DMS114 treated with DMSO at 0.1 percent for 48 hours (cell line): Measurements from ENCODE around the gene EPHA10.
"Not testable (repeated sequence)": the region's sequence is repeated elsewhere in the genome, so short reads cannot be mapped to it uniquely, and the experiment has no call there.

Experiments
- DNase-seq: peaks from one replicate; lab custom pipeline; 2025; ENCODE audit not compliant: unreplicated experiment; lab: John Stamatoyannopoulos, UW

Gene EPHA10

GRCh38 chr1:37771440-37771839, 6.5 kb upstream of the EPHA10 start:
- not testable (repeated sequence) for DNase-seq

GRCh38 chr1:37767488-37767887, 2.6 kb upstream of the EPHA10 start:
- no peak for DNase-seq

GRCh38 chr1:37765916-37766664, 1.2 kb upstream of the EPHA10 start:
- peak; percentile 18 for DNase-seq

GRCh38 chr1:37764414-37764825, 500 bp downstream of the EPHA10 start:
- no peak for DNase-seq

- DNase-seq, result no peak
These were observed 1.0 kb downstream of the EPHA10 start for GRCh38 chr1:37763791-37764413.

- no peak for DNase-seq
These were observed 2.4 kb downstream of the EPHA10 start for GRCh38 chr1:37762516-37762915.

- no peak for DNase-seq
These were observed 3.4 kb downstream of the EPHA10 start for GRCh38 chr1:37761416-37762095.

GRCh38 chr1:37759451-37759850, 5.5 kb downstream of the EPHA10 start:
- no peak for DNase-seq

GRCh38 chr1:37755951-37756560, 8.9 kb downstream of the EPHA10 start:
- no peak for DNase-seq

- no peak for DNase-seq
These were observed 9.6 kb downstream of the EPHA10 start for GRCh38 chr1:37755290-37755689.

GRCh38 chr1:37753473-37754321, 11.2 kb downstream of the EPHA10 start:
- DNase-seq, result no peak

GRCh38 chr1:37752583-37753471, 12.1 kb downstream of the EPHA10 start:
- DNase-seq, result no peak

- DNase-seq, result no peak
These were observed 12.7 kb downstream of the EPHA10 start for GRCh38 chr1:37752213-37752582.

- DNase-seq, result no peak
These were observed 16.4 kb downstream of the EPHA10 start for GRCh38 chr1:37748565-37748964.

GRCh38 chr1:37746806-37747205, 18.1 kb downstream of the EPHA10 start:
- no peak for DNase-seq

GRCh38 chr1:37741662-37742061, 23.3 kb downstream of the EPHA10 start:
- DNase-seq, result no peak

- no peak for DNase-seq
These were observed 23.8 kb downstream of the EPHA10 start for GRCh38 chr1:37741130-37741529.

- no peak for DNase-seq
These were observed 25.7 kb downstream of the EPHA10 start for GRCh38 chr1:37739222-37739621.

GRCh38 chr1:37738619-37739018, 26.3 kb downstream of the EPHA10 start:
- not testable (repeated sequence) for DNase-seq

- not testable (repeated sequence) for DNase-seq
These were observed 26.9 kb downstream of the EPHA10 start for GRCh38 chr1:37737975-37738374.
